WTC11 (cell line): ENCODE measurements around the gene SCN4B. TPM values are rescaled to one million over a fixed set of nuclear protein-coding genes. Genes with fewer than 3 reads are reported as not detected.

Source experiments
- ATAC-seq: fragments of 200-7000 bp; cut with Tn5 transposase; 2 replicates; pipeline ENCODE4 v1.10.0; 2021; ENCODE audit warnings: mild to moderate bottlenecking, moderate library complexity
- CTCF ChIA-PET: fragments of 300-600 bp; sonication (Branson Sonifier 250); formaldehyde crosslinking; loops from one replicate; lab custom pipeline; 2021; ENCODE audit warnings: antibody characterized with exemption; lab: Charles Lee
- POLR2A ChIA-PET: fragments of 350-600 bp; sonication (Branson Sonifier 250); formaldehyde crosslinking; loops from one replicate; lab custom pipeline; 2021; ENCODE audit warnings: antibody characterized with exemption; lab: Charles Lee
- DNase-seq: peaks from one replicate; pipeline ENCODE4 v3.0.0; 2021; ENCODE audit warnings: low spot score
- H3K27ac Mint-ChIP-seq: 2 replicates; pipeline ENCODE4 v1.8.0; 2021; ENCODE audit warnings: mixed read lengths
- H3K27me3 Mint-ChIP-seq: 2 replicates; pipeline ENCODE4 v1.8.0; 2021; ENCODE audit warnings: low read depth, mild to moderate bottlenecking, moderate library complexity, mixed read lengths
- H3K36me3 Mint-ChIP-seq: 2 replicates; pipeline ENCODE4 v1.8.0; 2021; ENCODE audit warnings: mixed read lengths
- H3K4me1 Mint-ChIP-seq: 2 replicates; pipeline ENCODE4 v1.8.0; 2022; ENCODE audit warnings: mixed read lengths
- H3K4me3 Mint-ChIP-seq: 2 replicates; pipeline ENCODE4 v1.8.0; 2021; ENCODE audit warnings: mild to moderate bottlenecking, moderate library complexity, mixed read lengths
- H3K9me3 Mint-ChIP-seq: 2 replicates; pipeline ENCODE4 v1.8.0; 2021; ENCODE audit warnings: mixed read lengths
- AFF4 ChIP-seq: sonication (generic); formaldehyde crosslinking; IDR thresholded peaks from 2 replicates; pipeline ENCODE4 v1.8.1; 2023; ENCODE audit warnings: mild to moderate bottlenecking, missing genetic modification reagents, borderline replicate concordance
- AR ChIP-seq: fragments of 250-450 bp; sonication (Bioruptor Pico); IDR thresholded peaks from 2 replicates; pipeline ENCODE4 v1.9.0; 2021; ENCODE audit warnings: mild to moderate bottlenecking
- CREM ChIP-seq: sonication (generic); formaldehyde crosslinking; IDR thresholded peaks from 2 replicates; pipeline ENCODE4 v1.8.1; 2022; ENCODE audit warnings: mild to moderate bottlenecking, missing genetic modification reagents, moderate library complexity
- CTCF ChIP-seq: fragments of 200-600 bp; IDR thresholded peaks from 2 replicates; pipeline ENCODE4 v1.8.0; 2022; ENCODE audit warnings: antibody characterized with exemption
- GABPB1 ChIP-seq: sonication (generic); formaldehyde crosslinking; IDR thresholded peaks from 2 replicates; pipeline ENCODE4 v1.8.1; 2023; ENCODE audit warnings: mild to moderate bottlenecking, missing genetic modification reagents
- GTF2I ChIP-seq: fragments of 250-450 bp; sonication (Bioruptor Pico); conservative IDR thresholded peaks from 2 replicates; pipeline ENCODE4 v1.4.0; 2021; ENCODE audit warnings: mild to moderate bottlenecking
- MYBL2 ChIP-seq: sonication (generic); formaldehyde crosslinking; IDR thresholded peaks from 2 replicates; pipeline ENCODE4 v1.8.1; 2023; ENCODE audit warnings: mild to moderate bottlenecking, moderate library complexity, missing genetic modification reagents
- NR1H2 ChIP-seq: sonication (generic); formaldehyde crosslinking; IDR thresholded peaks from 2 replicates; pipeline ENCODE4 v1.9.0; 2021; ENCODE audit warnings: mild to moderate bottlenecking, moderate library complexity, missing genetic modification reagents
- RORB ChIP-seq: fragments of 250-450 bp; sonication (Bioruptor Pico); IDR thresholded peaks from 2 replicates; pipeline ENCODE4 v1.9.0; 2021; ENCODE audit warnings: mild to moderate bottlenecking
- SOX15 ChIP-seq: fragments of 250-450 bp; sonication (Bioruptor Pico); IDR thresholded peaks from 2 replicates; pipeline ENCODE4 v1.9.0; 2021; ENCODE audit warnings: mild to moderate bottlenecking
- SP1 ChIP-seq: sonication (generic); formaldehyde crosslinking; conservative IDR thresholded peaks from 2 replicates; pipeline ENCODE4 v1.8.1; 2022; ENCODE audit warnings: missing genetic modification reagents
- TEAD1 ChIP-seq: sonication (generic); formaldehyde crosslinking; IDR thresholded peaks from 2 replicates; pipeline ENCODE4 v1.8.0; 2022; ENCODE audit warnings: mild to moderate bottlenecking, missing genetic modification reagents
- TEAD4 ChIP-seq: sonication (generic); formaldehyde crosslinking; IDR thresholded peaks from 2 replicates; pipeline ENCODE4 v1.8.0; 2022; ENCODE audit warnings: mild to moderate bottlenecking, missing genetic modification reagents
- ZBTB43 ChIP-seq: sonication (generic); formaldehyde crosslinking; IDR thresholded peaks from 2 replicates; pipeline ENCODE4 v1.8.1; 2023; ENCODE audit warnings: mild to moderate bottlenecking, missing genetic modification reagents
- ZNF281 ChIP-seq: sonication (generic); formaldehyde crosslinking; IDR thresholded peaks from 2 replicates; pipeline ENCODE4 v1.8.0; 2023; ENCODE audit warnings: mild to moderate bottlenecking, missing genetic modification reagents
- ZNF416 ChIP-seq: fragments of 250-450 bp; sonication (Bioruptor Pico); IDR thresholded peaks from 2 replicates; pipeline ENCODE4 v1.9.0; 2021; ENCODE audit warnings: mild to moderate bottlenecking, inconsistent platforms
- ZNF423 ChIP-seq: fragments of 250-450 bp; sonication (Bioruptor Pico); IDR thresholded peaks from 2 replicates; pipeline ENCODE4 v2.1.2; 2022; ENCODE audit warnings: mild to moderate bottlenecking, moderate library complexity
- ZNF512 ChIP-seq: sonication (generic); formaldehyde crosslinking; IDR thresholded peaks from 2 replicates; pipeline ENCODE4 v1.8.1; 2022; ENCODE audit warnings: missing genetic modification reagents, borderline replicate concordance
- total RNA-seq: library from RNA; stranded (reverse); gene quantifications from 3 replicates; pipeline ENCODE4 v1.2.3, GENCODE V29; 2021

SCN4B gene
- total RNA-seq, 1 experiment from 2014 or later, result 4.4 TPM

- TF ChIP-seq AR (CRISPR knock-in tag) (no peak), TEAD1 (no peak), CTCF (no peak), ZBTB43 (CRISPR knock-in tag) (no peak), AFF4 (no peak), ZNF416 (CRISPR knock-in tag) (no peak), GABPB1 (no peak), RORB (no peak)
Measured at GRCh38 chr11:118128721-118129470, 23.7 kb downstream of the SCN4B start (continued).

- POLR2A ChIA-PET, result no interaction called here
- no peak for DNase-seq
- CTCF ChIA-PET, result interaction anchor here (1.2 to 1.5 kb wide), 2 partner anchors 43 to 75 kb away, joined by 3 to 7 read pairs; no protein-coding TSS in a partner anchor
- H3K9me3 Mint-ChIP-seq, result no peaks in the 10 kb centered on the region
- H3K4me1 Mint-ChIP-seq, result peaks cover 4% of the 10 kb centered on the region; the same call in 1 of the 2 replicates
- H3K27ac Mint-ChIP-seq, result no peak overlapping the region
- no peak for TF ChIP-seq NR1H2
- TF ChIP-seq ZNF423 (CRISPR knock-in tag), result no peak
- no peak for TF ChIP-seq TEAD4 (CRISPR knock-in tag)
- no peak for TF ChIP-seq MYBL2 (CRISPR knock-in tag)
- no peak for TF ChIP-seq ZNF512
- TF ChIP-seq SP1 (CRISPR knock-in tag), result no peak
- TF ChIP-seq GTF2I, result no peak
- TF ChIP-seq SOX15 (CRISPR knock-in tag), result no peak
- TF ChIP-seq CREM (CRISPR knock-in tag), result no peak
- no peak for TF ChIP-seq ZNF281 (CRISPR knock-in tag)
- TF ChIP-seq, all 79 proteins: peak for 0
- Mint-ChIP-seq H3K27me3 (peaks cover 2% of the 10 kb centered on the region; the same call in 1 of the 2 replicates), H3K4me3 (no peak overlapping the region), H3K36me3 (no peaks in the 10 kb centered on the region)
- no peak for ATAC-seq
Measured at GRCh38 chr11:118128310-118128709, 24.3 kb downstream of the SCN4B start.
